Stromal cell of bone marrow (primary cell): Measurements from ENCODE around the gene KCNN3.

Experiments used
- DNase-seq: peaks from one replicate; pipeline ENCODE4 v3.0.0-alpha.2; 2012; ENCODE audit warnings: low read depth

The KCNN3 gene

DNA sequence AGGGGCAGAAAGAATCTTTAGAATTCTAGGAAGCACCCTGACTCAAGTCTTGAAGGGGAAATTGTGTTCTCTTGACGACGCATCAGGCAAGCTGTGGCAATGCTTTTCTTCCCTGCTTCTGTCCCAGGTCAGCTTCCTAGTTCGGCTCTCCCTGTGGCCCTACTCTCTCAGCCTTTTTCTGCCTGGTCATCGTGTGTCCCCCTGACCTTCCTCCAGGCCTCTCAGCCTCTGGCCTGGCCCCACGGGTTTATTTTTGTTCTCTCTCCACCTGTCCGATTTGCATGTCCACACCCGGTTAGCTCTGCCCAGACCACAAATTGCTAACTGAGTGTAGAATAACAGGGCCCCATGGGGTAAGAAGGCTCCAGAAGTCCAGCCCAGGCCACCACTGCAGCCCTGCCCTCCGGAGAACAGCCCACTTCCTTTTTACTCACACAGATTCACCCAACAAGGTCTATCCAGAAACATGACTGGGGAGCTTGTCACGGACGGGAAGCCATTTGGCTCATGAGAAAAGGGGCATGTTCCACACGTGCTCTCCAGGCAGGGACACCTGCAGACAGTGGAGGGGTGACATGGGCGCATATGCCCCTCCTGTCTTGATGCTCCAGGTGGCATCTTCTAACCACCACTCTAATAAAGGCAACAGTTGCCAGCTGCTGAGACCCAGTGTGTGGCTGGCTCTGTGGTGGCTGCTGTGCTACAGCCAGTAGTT, 9.8 kb downstream of the KCNN3 start:
- no peak for DNase-seq

DNA sequence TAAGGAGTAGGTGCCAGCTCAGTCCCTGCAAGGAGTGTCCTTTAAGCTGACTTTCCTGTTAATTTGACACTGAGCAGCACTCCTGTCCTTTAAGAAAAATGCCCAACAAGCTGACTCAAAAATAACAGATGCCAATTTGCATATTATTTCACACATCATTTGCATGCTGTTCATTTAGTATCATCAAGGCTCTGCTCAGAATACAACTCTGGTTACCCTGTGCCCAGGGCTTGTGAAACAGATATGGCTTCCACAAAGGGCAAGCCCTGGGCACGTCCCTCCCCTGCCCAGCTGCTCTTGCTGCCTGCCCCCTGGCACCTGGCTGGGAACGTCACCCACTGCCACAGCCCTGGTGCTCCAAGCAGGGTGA, 10.3 kb downstream of the KCNN3 start:
- DNase-seq: no peak

DNA sequence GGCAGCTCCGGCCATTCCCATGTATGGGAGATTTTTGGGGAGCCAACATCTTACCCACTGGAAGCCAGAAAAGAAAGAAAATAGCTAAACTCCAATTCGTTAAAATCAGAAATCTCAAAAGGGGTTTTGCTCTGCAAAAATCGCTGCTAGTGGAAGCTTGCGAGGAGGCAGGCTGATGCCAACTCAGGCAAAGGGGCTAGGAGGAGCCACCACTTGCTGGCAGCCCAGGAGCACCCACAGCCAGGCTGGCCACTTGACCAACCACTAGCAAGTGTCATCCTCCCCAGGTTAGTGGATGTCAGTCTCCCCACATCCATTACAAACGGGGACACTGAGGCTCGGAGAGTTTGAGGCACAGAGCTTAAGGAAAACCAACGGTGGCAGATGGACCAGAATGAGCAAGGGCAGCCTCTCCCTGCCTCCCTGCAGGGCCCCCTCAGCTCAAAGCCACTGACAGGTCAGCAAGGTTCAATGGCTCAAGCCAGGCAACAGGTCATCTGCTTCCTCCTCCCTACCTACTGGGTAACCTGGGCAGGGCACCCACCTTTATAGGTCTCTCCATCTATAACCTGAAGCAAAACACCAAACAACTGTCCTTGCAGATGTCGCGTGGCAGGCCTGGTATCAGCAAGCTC, 10.8 kb downstream of the KCNN3 start:
- DNase-seq: no peak

DNA sequence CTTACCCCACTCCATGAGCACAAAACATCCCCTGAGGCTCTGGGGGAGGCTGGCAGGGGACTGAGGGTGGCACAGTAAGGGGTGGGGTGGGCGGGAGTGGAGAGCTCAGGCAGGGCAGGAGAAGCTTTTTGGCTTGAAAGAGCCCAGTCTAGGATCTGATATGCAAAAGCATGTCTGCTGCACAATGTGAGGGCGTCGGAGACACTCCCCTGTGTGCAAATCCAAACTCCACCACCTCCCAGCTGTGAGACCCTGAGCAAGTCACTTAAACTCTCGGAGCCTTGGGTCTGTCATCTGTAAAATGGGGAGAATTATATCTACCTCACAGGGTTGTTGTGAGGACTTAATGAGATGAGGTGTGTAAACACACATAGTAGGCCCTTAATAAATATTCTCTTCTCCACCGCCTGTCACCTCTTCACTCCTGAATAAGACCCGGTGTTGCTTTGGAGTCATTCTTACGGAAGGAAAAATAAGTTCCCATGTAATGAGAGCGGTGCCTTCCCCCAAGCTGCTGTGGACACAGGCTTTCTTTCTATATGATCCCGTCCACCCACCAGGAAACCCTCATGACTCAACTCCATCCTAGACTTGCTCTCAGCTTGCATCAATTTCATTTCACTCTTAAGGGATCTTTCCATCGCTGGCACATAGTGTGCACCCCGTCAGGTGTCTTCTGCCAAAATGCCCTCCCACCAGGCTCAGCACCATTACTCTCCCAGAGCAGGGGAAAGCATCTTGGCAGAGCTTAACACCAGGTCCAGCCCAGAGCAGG, 12.5 kb downstream of the KCNN3 start:
- no peak for DNase-seq

DNA sequence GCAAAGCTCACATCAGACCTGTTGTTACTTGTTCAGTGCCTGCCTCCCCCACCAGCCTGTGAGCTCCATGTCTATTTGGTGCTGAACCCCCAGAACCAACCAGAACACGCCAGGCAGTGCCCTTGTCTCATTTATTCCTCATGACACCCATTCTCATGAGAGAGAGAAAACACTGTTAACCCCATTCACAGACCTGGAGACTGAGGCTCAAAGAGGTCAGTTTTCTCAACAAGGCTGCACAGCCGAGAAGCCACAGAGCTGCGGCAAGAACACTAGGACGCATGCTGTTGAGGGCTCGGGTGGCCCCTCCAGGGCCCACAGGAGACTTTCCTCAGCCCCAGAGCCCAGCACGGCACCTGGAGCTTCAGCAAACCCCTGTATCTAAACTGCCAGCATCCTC, 13.1 kb downstream of the KCNN3 start:
- no peak for DNase-seq

DNA sequence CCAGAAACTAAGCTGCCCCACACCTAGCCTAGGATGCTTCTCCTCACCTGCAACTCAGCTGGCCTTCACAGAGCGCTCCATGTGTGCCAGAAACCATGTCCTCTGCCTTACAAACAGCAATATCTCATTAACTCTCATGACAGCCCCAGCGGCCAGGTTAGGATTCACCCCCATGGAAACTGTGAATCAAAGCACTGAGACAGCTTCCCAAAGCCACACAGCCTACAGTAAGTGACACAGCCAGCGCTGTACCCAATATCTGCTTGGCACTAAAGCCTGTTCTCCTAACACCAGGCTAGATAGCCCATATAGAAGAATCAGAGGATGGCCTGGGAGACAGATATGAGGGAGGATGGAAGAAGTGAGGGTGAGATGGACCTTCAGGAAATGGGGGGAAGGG, 13.5 kb downstream of the KCNN3 start:
- no peak for DNase-seq

DNA sequence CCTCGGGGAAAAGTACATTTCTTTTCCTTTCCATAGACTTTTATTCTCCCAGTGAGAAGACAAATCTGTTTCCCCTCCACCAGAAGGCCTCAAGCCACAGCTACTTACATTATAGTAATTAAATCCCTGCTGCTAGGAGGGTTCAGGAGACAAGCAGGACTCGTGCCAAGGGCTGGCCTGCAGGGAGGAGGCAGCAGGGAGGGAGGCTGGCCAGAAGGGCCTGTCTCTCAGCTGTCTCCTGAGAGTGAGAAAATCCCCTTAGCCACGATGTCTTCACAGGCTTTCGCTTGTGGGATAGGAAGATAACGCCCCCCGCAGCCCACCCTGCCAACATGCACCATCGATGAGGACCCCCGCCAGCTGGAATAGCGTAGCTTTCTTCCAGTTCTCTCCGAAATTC, 14.0 kb downstream of the KCNN3 start:
- no peak for DNase-seq

DNA sequence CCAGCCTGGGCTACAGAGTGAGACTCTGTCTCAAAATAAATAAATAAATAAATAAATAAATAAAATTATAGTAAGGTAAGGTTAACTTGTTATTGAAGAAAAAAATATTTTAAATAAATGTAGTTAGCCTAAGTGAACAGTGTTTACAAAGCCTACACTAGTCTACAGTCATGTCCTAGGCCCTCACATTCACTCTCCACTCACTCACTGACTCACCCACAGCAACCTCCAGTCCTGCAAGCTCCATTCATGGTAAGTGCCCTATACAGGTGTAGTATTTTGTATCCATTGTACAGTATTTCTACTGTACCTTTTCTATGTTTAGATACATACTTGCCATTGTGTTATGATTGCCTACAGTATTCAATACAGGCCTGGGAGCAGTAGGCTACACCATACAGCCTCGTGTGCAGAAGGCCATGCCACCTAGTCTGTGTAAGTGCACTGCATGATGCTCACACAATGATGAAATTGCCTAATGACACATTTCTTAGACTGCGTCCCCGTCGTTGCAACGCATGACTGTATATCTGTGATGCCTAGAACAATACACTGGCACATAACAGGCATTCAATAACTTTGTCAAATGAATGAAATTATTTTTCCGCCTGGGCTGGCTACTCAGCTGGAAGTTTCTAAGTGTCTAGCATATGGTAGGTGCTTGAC, 14.8 kb downstream of the KCNN3 start:
- no peak for DNase-seq

DNA sequence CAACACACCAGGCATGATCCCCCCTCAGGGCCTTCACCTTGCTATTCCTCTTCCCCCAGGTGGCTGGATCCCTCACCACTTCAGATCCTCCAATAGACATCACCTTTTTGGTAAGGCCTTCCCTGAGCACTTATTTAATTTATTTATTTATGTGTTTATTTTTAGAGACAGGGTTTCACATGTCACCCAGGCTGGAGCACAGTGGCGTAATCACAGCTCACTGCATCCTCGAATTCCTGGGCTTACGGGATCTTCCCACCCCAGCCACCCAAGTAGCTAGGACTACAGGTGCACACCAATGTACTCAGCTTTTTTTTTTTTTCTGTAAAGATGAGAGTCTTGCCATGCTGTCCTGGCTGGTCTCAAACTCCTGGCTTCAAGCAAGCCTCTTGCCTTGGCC, 17.2 kb downstream of the KCNN3 start:
- no peak for DNase-seq

DNA sequence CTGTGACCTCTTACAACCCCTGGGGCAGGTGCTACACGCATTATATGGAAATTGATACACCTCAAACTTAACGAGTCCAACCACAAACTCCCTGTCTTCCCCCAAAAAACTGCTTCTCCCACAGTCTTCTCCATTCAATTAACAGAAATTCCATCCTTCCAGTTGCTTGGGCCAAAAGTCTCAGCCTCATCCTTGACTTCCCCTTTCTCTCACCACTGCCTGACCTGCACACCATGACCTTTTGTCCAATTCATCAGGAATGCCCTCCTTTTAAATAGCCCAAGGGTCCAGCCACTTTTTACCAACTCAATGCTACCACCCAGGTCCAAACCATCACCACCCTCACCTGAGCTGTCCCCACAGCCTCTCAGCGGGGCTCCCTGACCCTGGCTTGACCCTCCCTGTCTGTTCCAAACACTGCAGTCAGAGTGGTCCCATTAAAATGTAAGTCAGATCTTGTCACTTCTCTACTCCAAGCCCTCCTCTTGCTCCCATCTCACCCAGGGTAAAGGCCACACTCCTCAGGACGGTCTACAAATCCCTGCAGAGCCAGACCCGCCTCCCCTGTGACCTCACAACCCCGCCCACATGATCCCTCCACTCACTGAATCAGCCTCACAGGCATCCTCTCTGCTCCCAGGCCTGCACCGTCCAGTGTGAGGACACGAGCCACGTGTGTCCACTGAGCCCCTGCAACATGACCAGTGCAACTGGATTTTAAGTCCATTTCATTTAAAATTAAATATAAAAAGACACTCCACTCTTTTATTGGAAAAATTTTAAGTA, 18.5 kb downstream of the KCNN3 start:
- no peak for DNase-seq

DNA sequence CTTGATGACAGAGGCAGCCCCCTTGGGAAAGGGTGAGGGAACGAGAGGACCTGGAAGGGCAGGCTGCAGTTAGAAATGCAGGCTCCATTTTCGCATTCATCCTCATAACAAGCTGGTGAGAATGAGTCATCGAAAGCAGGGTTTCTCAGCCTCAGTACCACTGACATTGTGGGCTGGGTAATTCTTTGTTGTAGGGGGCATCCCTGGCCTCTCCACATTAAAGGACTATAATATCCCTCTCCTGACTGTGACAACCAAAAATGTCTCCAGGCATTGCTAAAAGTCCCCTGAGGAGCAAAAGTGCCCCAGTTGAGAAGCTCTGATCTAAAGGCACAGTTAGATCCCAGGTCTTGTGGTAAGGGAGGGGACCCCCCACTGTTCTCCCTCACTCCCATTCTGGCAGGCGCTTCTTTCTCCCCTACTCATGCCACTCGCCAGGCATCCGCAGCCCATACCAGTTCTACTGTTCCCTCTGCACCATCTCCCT, 20.4 kb downstream of the KCNN3 start:
- DNase-seq: no peak

DNA sequence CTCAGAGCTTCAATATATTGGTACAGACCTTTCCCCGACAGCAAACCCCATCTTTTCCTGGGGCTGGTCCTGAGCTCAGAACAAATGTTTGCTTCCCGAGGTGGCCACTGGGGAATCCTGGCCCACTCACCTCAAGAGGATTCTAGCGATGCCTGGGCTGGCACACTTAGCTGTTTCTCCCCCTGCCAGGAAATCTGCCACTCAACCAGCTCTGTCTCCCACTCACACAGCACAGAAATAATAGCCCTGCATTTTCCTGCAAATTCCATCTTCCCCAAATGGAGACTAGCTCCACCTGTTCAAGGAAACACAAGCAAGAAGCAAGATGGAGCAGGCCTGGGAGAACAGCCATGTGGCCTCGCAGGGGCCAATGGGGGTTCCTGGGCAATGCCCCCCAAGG, 21.1 kb downstream of the KCNN3 start:
- DNase-seq: no peak

DNA sequence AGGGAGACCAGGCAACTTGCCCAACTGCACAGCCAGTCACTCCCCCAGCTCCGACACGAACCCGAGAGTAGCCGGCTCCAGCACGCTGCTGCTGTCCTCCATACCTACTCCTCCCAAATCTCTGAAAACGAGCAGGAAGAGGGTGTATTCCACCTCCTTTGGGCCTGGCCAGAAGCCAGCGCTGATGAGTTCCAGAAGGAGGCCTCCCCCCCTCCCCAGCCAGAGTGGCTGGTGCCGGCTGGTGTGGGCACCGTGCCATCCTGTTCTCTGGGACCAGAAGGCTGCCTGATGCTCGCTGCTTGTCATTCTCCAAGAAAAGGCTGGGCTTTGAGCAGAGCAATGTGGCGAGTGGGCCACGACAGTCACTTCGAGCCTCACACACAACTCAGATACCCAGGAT, 22.2 kb downstream of the KCNN3 start:
- no peak for DNase-seq

DNA sequence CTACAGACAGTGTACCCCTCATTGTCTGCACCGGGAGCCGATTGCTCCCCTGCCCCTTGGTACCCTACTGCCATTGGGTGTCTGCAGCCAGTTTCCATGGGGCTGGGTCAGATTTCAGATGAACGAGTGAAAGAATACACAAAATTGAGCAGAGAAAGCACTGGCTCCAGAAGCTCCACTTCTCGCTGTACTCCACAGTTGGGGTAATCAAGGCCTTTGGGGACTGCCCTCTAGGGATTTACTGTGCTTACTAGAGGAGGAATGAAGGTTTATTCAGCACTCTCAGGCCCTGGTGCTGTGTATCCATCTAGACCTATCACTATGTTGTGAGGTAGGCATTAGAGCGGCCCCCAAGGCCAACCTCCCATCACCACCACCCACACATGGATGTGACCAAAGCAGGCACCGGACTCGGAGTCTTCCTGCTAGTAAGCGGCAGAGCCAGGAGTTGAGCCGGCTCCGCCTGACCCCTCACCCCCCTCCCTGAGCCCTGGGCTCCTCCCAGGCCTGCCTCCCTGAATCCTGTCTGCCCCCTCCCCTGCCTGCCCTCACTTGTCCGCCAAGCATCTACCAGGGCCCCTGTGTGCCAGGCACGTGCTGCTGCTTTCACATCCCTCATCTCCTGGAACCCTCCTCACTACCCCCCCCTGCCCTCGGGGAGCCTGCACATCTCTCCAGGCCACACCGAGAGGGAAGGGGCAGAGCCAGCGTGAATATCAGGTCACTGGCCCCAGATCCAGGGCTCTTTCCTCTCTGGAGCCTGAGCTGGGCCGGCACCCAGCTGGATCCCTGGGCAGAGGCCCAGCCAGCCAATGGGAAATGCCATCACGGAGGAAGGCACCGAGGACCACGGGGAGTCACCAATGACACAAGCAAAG, 23.3 kb downstream of the KCNN3 start:
- no peak for DNase-seq

DNA sequence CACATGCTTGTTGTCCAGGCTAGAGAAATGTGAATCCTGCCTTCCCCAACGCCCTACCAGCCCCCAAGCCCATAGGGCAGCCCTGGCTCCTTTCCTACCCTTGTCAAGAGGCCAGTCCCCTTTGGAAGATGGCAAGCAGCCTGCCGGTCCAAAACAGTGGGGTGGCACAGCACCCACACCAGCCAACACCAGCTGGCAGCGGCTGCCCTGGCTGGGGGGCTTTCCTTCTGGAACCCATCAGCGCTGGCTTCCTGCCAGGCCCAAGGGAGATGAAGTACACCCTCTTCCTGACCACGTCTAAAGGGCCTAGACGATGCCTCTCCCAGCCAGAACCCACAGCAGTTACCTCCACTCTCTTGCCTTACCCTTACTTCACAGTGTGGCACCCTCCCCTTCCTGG, 24.2 kb downstream of the KCNN3 start:
- DNase-seq: no peak

DNA sequence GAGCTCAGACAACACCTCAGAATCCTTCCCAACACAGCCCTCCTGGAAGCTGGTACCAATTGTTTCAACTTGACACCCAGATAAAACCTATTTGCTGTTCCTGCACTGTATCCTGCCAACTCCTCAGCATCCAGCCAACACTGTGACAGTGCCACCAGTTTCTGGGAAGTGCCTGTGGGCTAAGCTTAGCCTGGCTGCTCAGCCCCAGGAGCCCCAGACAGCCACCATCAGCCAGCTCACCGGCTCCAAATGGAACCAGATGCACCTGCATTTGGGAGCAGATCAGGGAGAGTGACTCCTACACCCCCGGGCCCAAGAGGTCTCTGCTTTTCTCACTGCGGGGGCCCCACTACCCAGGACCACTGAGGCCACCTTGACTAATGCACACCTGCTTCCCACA, 24.9 kb downstream of the KCNN3 start:
- DNase-seq: no peak

DNA sequence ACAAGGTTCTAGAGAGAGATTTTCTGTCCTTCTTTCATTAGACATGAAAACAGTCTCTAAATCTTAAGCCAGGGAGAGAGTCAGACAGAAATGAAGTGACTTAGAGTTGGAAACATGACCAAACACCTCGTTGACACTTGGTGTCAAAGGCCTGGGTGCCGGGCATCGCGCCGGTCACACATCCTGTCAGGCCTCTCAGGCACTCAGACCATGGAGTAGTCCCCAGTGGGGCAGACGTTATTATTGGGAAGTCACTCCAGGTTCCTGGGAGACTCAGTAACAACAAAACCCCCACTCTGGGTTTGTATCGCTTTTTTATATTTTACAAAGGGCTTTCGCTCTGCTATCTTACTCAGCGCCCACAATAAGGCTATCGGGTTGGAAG, 25.8 kb downstream of the KCNN3 start:
- DNase-seq: no peak

DNA sequence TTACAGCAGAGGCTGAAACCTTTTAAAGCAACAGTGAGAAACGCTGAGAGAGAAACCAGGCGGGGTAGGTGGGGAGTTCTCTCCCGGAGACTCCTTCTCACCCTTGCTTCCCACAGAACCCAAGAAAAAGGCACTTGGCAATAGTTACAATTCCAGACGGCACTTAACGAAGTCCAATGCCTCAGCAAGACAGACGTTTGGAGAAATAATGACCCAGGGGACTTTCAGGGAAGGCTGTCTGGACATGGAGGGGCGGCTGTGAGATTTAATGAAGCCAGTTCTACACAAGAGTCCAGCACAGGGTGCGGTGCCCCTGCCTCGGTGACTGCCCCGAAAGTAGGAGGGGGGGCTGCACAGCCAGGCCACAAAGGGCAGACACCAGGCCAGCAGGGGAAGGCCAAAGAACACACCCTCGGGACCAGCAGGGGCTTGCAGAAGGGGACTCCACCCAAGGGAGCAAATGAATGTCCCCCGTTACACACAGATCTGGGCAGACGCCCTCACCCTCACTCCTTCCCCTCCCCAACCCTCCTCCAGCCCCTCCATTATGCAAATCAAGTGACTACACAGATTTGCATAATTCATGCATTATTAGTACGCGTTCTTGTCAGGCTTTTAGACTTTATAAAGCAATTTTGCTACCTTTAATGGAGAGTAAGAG, 26.3 kb downstream of the KCNN3 start:
- no peak for DNase-seq

DNA sequence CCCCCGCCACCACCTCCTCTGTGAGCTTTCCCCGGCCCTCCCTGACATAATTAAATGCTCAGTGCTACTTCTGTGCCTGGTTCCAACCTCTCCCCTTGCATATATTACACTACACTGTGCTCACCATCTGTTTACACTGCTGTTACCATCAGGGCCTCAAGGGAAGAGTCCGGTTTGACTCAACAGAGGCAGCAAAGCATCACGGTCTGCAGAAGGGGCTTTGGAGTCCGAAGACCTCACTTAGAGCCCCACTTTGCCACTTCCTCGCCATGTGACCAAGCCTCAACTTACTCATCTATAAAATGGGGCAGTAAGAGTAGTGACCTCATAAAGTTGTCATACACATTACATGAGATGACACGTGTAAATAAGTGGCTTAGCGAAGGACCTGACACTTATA, 27.4 kb downstream of the KCNN3 start:
- no peak for DNase-seq

DNA sequence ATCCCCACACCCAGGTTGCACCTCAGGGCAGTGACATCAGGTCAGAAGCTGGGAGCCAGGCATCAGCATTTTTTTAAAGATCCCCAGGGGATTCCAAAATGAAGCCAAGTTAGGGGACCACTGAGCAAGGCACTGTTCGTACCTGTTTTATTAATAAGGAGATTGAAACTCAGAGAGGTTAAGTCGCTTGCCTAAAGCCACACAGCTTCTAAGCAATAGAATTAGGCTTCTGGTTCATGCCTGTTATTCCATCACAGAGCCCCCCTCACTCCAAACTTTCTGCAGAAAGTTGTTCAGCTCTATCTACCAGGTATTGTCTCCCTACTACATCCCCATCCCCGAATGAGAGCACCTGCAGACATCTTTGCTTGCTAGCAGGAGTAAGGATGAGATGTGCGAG, 28.7 kb downstream of the KCNN3 start:
- no peak for DNase-seq
